Hematopoietic multipotent progenitor cell (in vitro differentiated cells): Measurements from ENCODE around the gene RSL24D1. TPM values are rescaled to one million over a fixed set of nuclear protein-coding genes. Genes with fewer than 3 reads are reported as not detected.

ENCODE experiments used
- DNase-seq, 3 donors: peaks; one replicate each; pipeline ENCODE4 v3.0.0-alpha.2; 2011 to 2015; ENCODE audit warnings: low read depth in 2 of 3, low spot score in 2 of 3
- total RNA-seq: library from RNA; depleted of rRNA; stranded (reverse); fragments of >200 nt; gene quantifications from one replicate; pipeline ENCODE4 v1.2.3, GENCODE V29; 2012

RSL24D1 gene
- 29.4 TPM for total RNA-seq

- DNase-seq, result peak; percentile 97 to 100 (median 99)
Observed at GRCh38 chr15:55196458-55197361, at the start of gene RSL24D1. Gene RSL24D1 (minus strand): TSS chr15:55196941. CDS start chr15:55196890, 51 bp downstream.

- no peak for DNase-seq
Observed at GRCh38 chr15:55245059-55245458, 48.3 kb upstream of the RSL24D1 start.

- DNase-seq, result no peak
Observed at GRCh38 chr15:55241891-55242290, 45.1 kb upstream of the RSL24D1 start.

- no peak for DNase-seq
Observed at GRCh38 chr15:55241186-55241585, 44.4 kb upstream of the RSL24D1 start.

GRCh38 chr15:55240125-55240760 is 43.5 kb upstream of the RSL24D1 start:
- DNase-seq, result no peak

- DNase-seq, result no peak
Observed at GRCh38 chr15:55239440-55240124, 42.8 kb upstream of the RSL24D1 start.

- no peak for DNase-seq
Observed at GRCh38 chr15:55238877-55239276, 42.1 kb upstream of the RSL24D1 start.

- DNase-seq, result no peak
Observed at GRCh38 chr15:55237219-55238130, 40.7 kb upstream of the RSL24D1 start.

- DNase-seq, result no peak
Observed at GRCh38 chr15:55235546-55236036, 38.9 kb upstream of the RSL24D1 start.

- no peak for DNase-seq
Observed at GRCh38 chr15:55234800-55235104, 38.0 kb upstream of the RSL24D1 start.

GRCh38 chr15:55234104-55234799 is 37.5 kb upstream of the RSL24D1 start:
- no peak for DNase-seq

- DNase-seq, result no peak
Observed at GRCh38 chr15:55231455-55231854, 34.7 kb upstream of the RSL24D1 start.

GRCh38 chr15:55230953-55231352 is 34.2 kb upstream of the RSL24D1 start:
- DNase-seq, result no peak

GRCh38 chr15:55230051-55230670 is 33.4 kb upstream of the RSL24D1 start:
- no peak for DNase-seq

- DNase-seq, result no peak
Observed at GRCh38 chr15:55226127-55226526, 29.4 kb upstream of the RSL24D1 start.

- DNase-seq, result peak in 2 of 3 donors; percentile 16 to 20
Observed at GRCh38 chr15:55224892-55225291, 28.2 kb upstream of the RSL24D1 start.

GRCh38 chr15:55222588-55222987 is 25.8 kb upstream of the RSL24D1 start:
- DNase-seq, result peak in 2 of 3 donors; percentile 71 to 91

GRCh38 chr15:55221090-55222011 is 24.6 kb upstream of the RSL24D1 start:
- peak in 2 of 3 donors; percentile 40 to 60 for DNase-seq
